IMR-90 (cell line): ENCODE data around the gene WWC2.
A peak's percentile ranks its signal among the peaks of the same experiment; 100 is the strongest.

Source experiments
- CEBPB ChIP-seq: IDR thresholded peaks from 2 replicates; pipeline ENCODE4 v1.6.1; 2012; ENCODE audit warnings: low read depth, low read length, improper control_type of control experiment
- CHD1 ChIP-seq: IDR thresholded peaks from 2 replicates; pipeline ENCODE4 v1.6.1; 2012; ENCODE audit warnings: low read depth, low read length, improper control_type of control experiment
- CTCF ChIP-seq: conservative IDR thresholded peaks from 2 replicates; pipeline ENCODE4 v1.5.1; 2012; ENCODE audit warnings: mild to moderate bottlenecking, low read depth, low read length, improper control_type of control experiment
- ELK1 ChIP-seq: fragments of 150-350 bp; IDR thresholded peaks from 2 replicates; pipeline ENCODE4 v1.6.1; 2016; ENCODE audit warnings: low read depth, mild to moderate bottlenecking, low read length, moderate library complexity, borderline replicate concordance
- MAFK ChIP-seq: IDR thresholded peaks from 2 replicates; pipeline ENCODE4 v1.6.1; 2012; ENCODE audit warnings: low read depth, low read length, improper control_type of control experiment
- MAZ ChIP-seq: IDR thresholded peaks from 2 replicates; pipeline ENCODE4 v1.6.1; 2012; ENCODE audit warnings: low read depth, mild to moderate bottlenecking, low read length, improper control_type of control experiment, moderate library complexity, borderline replicate concordance
- MXI1 ChIP-seq: IDR thresholded peaks from 2 replicates; pipeline ENCODE4 v1.6.1; 2012; ENCODE audit warnings: low read depth, mild to moderate bottlenecking, low read length, moderate library complexity, borderline replicate concordance
- POLR2A ChIP-seq: IDR thresholded peaks from 2 replicates; pipeline ENCODE4 v1.6.1; 2012; ENCODE audit warnings: mild to moderate bottlenecking, low read depth, low read length
- RFX5 ChIP-seq: IDR thresholded peaks from 2 replicates; pipeline ENCODE4 v1.8.0; 2012; ENCODE audit warnings: low read depth, mild to moderate bottlenecking, low read length, moderate library complexity
- SMC3 ChIP-seq: fragments of 150-350 bp; IDR thresholded peaks from 2 replicates; pipeline ENCODE4 v1.6.1; 2016; ENCODE audit warnings: low read depth, mild to moderate bottlenecking, antibody characterized with exemption, low read length, moderate library complexity

GRCh38 chr4:183200453-183200852, 101.4 kb downstream of the WWC2 start:
- TF ChIP-seq SMC3 (no peak), CTCF (no peak), POLR2A (no peak), MAZ (no peak), MAFK (no peak), CHD1 (no peak), CEBPB (no peak), MXI1 (peak; percentile 83; the same call in 1 of the 2 replicates), RFX5 (no peak), ELK1 (no peak)
